HG03442 (cell line): ENCODE measurements around the gene GTF2H2.
"Not testable (repeated sequence)": the region's sequence is repeated elsewhere in the genome, so short reads cannot be mapped to it uniquely, and the experiment has no call there.

ENCODE experiments used
- ATAC-seq: cut with Tn5 transposase; IDR thresholded peaks from one replicate; pipeline ENCODE4 v1.9.1; 2021; ENCODE audit warnings: mild to moderate bottlenecking, moderate library complexity; ENCODE audit not compliant: unreplicated experiment

Gene GTF2H2

GRCh38 chr5:71067262-71067928 lies at the start of gene GTF2H2:
GTF2H2 (minus strand) TSS chr5:71067676; CDS start chr5:71062763, 4,913 bp downstream.
- ATAC-seq, result peak; percentile 97

GRCh38 chr5:71109730-71110275 lies 42.3 kb upstream of the GTF2H2 start:
- not testable (repeated sequence) for ATAC-seq

DNA sequence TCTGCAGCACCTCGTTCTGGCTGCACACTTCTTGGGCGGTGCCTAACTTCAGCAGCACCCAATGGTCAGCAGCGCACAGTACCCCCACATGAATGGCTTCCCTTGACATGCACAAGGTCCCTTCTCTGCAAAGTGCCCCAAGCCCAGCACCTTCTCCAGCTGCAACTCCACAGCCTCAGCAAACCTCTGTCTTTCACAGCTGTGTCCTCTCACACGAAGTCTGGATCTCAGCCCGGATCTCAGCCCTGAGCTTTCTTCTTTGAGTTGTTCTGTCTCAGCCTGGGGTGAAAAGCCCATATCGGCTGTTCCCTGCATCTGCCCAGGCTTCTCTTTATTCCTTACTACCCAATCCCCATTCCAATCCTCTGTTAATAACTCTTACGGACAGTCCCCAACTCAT lies 32.5 kb upstream of the GTF2H2 start:
- ATAC-seq, result not testable (repeated sequence)

DNA sequence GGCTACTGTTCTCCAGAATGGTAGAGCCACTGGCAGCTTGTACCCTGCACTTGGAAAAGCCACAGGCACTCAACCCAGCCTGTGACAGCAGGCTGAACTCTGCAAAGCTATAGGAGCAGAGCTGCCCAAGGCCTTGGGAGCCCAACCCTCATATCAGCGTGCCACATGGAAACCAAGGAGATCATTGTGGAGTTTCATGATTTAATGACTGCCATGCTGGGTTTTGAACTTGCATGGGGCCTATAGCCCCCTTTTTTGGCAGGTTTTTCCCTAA lies 30.4 kb upstream of the GTF2H2 start:
- ATAC-seq, result not testable (repeated sequence)

GRCh38 chr5:71097173-71097929 lies 29.9 kb upstream of the GTF2H2 start:
- ATAC-seq, result not testable (repeated sequence)

GRCh38 chr5:71089773-71090172 lies 22.3 kb upstream of the GTF2H2 start:
- ATAC-seq, result not testable (repeated sequence)

DNA sequence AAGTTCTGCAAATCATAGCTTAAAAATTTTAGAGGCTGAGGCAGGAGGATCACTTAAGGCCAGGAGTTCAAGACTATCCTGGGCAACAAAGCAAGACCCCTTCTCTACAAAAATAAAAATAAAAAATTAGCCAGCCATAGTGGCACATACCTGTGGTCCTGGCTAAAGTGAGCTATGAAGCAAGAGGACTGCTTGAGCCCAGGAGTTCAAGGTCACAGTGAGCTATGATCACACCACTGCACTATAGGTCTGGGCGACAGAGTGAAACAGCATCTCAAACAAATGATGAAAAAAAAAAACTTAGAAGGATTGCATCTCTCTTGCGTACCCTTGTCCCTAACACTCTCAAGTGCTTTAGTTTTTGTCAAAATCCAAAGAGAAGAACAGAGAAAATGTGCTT lies 21.3 kb upstream of the GTF2H2 start:
- not testable (repeated sequence) for ATAC-seq

GRCh38 chr5:71086145-71086544 lies 18.7 kb upstream of the GTF2H2 start:
- ATAC-seq, result not testable (repeated sequence)

- ATAC-seq, result not testable (repeated sequence)
Measured at GRCh38 chr5:71084280-71085063, 17.0 kb upstream of the GTF2H2 start.

- not testable (repeated sequence) for ATAC-seq
Measured at GRCh38 chr5:71082898-71083297, 15.4 kb upstream of the GTF2H2 start.

GRCh38 chr5:71082340-71082739 lies 14.9 kb upstream of the GTF2H2 start:
- not testable (repeated sequence) for ATAC-seq

DNA sequence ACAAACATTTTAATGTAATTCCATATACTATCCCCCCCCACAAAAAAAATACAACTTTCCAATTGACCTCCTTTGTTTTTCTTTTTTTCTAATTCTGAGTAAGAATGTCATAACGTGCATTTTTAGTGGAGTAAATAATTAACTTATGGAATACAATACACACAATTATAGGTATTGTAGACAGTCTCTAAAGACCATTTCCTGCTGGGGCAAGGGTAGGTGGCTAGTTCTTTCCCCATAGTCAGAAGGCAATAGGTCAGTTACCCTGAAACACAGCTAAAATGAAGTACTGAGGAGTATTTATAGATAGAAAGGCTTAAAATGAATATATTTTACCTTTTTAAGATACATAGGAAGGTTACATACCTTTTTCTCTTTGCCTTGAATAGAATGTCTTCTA lies 6.2 kb downstream of the GTF2H2 start:
- not testable (repeated sequence) for ATAC-seq

DNA sequence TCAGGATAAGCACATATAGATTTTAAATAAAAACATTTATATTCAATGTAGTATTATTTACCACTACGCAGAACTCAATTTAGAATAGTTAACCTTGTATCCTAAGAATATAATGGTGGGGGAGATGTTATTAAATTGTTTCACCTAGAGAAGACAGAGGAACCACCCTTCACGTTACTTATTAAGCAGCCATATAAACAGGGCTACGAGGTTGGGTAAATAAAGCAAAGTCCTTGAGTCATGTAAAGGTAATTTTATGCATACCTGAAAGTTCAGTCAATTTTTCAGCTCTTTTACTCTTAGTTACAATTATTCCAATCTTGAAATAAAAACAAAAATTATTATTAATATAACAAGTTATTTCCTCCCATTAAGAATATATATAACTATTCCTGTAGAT lies 8.1 kb downstream of the GTF2H2 start:
- not testable (repeated sequence) for ATAC-seq

DNA sequence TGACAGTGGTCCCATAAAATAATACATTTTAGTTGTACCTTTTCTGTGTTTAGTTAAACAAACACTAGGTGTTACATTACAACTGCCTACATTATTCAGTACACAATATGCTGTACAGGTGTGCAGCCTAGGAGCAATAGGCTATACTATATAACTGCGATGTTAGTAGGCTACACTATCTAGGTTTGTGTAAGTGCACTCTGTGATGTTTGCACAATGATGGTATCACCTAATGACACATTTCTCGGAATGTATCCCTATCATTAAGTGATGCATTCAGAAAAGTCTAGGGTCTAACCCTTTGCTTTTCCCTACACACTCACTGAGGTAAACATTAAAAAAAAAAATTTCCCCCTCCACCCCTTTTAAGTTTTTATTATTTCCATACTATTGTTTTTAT lies 22.7 kb downstream of the GTF2H2 start:
- ATAC-seq, result not testable (repeated sequence)

DNA sequence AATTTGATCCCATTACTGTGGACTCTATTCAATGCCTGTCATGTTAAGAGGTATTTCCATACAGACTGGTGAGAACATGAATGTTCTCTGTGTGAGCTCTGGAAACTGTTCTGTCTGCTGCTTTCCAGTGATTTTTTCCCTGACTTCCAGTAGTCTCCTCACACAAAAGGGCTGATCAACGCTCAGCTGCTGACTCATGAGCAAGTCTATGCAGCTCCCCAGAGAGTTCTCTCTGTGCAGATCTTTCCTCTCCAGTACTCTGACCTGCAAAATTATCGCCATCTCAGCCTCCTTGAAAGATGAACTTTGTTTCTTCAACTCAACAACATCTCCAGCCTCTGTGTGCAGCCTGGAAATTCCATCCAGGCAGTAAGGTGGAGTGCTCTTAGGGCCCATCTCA lies 23.3 kb downstream of the GTF2H2 start:
- ATAC-seq, result not testable (repeated sequence)

DNA sequence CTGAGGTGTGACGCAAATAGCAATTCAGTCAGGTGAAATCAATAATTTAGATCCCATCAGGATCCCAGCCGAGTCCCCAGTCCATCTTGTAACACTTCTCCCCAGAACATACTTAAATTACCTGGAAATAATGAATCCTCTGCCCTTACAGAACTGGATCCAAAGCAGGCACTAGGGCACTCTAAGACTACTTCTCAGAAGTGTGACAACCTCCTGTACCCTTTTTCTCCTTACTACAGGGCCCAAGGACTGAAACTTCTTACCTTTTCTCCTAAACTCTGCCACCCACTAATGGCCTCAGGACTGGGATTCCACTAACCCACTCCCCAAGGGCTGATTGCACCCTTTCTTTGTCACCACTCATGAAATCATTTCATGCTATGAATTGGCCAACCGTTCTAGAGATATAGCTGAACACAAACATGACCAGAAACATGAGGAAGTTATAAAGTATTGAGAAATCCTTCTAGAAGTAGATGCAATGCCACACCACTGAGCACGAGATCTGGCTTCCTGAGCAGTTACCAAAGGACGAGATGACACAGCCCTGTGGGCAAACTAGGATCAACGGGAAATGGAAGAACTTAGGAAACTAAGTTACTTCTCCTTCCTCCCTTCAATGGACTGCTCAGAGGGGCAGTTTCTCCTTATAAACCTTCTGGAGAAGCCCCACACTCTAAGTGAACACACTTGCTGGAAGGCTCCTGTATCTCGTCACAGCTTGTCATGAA lies 36.3 kb downstream of the GTF2H2 start:
- not testable (repeated sequence) for ATAC-seq

GRCh38 chr5:71025289-71025953 lies 42.1 kb downstream of the GTF2H2 start, which contains the start of gene NAIP:
NAIP (minus strand) TSS chr5:71025339; CDS start chr5:71012915, 12,424 bp downstream.
- ATAC-seq, result not testable (repeated sequence)

GRCh38 chr5:71020643-71021042 lies 46.8 kb downstream of the GTF2H2 start:
- ATAC-seq, result not testable (repeated sequence)

- ATAC-seq, result not testable (repeated sequence)
Measured at GRCh38 chr5:71018376-71019005, 49.0 kb downstream of the GTF2H2 start.
